Epithelial cell of esophagus (primary cell): Measurements from ENCODE around the gene TRAPPC1.
"Not testable (repeated sequence)": the region's sequence is repeated elsewhere in the genome, so short reads cannot be mapped to it uniquely, and the experiment has no call there.

Experiments used
- DNase-seq: peaks from one replicate; pipeline ENCODE4 v3.0.0; 2010; ENCODE audit warnings: low read depth
- H3K4me3 ChIP-seq: 2 replicates; pipeline ENCODE4 v1.5.1; 2011; ENCODE audit warnings: mild to moderate bottlenecking, low read length, control low read depth
- TF ChIP-seq, protein P1 (sequence below): IDR thresholded peaks from 2 replicates; pipeline ENCODE4 v1.5.1; 2011; ENCODE audit warnings: low read depth, mild to moderate bottlenecking, low read length, control low read depth, inconsistent platforms; ENCODE audit not compliant: insufficient read depth; ENCODE audit errors: missing control alignments

TRAPPC1 gene

DNA sequence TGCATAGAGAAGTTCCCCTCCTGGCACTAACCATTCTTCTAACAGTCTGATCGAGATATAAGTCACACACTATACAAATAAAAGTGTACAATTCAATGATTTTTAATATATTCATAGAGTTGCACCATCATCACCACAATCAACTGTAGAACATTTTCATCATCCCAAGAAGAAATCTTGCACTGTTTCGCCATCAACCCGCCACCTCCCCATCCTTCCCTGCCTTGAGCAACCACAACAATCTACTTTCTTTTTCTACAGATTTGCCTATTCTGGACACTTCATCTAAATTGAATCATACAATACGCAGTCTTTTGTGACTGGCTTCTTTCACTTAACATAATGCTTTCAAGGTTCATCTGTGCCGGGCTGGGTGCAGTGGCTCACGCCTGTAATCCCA, 37.7 kb upstream of the TRAPPC1 start:
- TF ChIP-seq, protein P1, sequence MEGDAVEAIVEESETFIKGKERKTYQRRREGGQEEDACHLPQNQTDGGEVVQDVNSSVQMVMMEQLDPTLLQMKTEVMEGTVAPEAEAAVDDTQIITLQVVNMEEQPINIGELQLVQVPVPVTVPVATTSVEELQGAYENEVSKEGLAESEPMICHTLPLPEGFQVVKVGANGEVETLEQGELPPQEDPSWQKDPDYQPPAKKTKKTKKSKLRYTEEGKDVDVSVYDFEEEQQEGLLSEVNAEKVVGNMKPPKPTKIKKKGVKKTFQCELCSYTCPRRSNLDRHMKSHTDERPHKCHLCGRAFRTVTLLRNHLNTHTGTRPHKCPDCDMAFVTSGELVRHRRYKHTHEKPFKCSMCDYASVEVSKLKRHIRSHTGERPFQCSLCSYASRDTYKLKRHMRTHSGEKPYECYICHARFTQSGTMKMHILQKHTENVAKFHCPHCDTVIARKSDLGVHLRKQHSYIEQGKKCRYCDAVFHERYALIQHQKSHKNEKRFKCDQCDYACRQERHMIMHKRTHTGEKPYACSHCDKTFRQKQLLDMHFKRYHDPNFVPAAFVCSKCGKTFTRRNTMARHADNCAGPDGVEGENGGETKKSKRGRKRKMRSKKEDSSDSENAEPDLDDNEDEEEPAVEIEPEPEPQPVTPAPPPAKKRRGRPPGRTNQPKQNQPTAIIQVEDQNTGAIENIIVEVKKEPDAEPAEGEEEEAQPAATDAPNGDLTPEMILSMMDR: no peak
- no peak for DNase-seq
- H3K4me3 ChIP-seq: no peak overlapping the region

DNA sequence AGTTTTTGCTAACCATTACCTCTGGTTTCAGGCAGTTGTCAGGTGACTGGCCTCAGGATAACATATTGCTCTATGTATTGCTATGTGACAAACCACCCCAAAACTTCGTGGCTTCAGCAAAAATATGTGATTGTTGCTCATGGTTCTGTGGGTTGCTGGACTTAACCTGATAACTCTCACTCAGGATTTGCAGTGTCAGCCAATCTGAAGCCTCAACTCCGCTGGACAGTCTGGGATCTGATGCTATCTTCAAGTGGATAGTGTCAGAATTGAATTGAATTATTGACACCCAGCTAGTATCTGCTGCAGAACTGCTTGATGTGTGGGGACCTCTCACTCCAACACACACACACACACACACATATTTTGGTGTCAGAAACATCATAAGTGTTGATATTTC, 36.0 kb upstream of the TRAPPC1 start:
- TF ChIP-seq, protein P1: no peak
- no peak overlapping the region for H3K4me3 ChIP-seq
- DNase-seq: no peak

DNA sequence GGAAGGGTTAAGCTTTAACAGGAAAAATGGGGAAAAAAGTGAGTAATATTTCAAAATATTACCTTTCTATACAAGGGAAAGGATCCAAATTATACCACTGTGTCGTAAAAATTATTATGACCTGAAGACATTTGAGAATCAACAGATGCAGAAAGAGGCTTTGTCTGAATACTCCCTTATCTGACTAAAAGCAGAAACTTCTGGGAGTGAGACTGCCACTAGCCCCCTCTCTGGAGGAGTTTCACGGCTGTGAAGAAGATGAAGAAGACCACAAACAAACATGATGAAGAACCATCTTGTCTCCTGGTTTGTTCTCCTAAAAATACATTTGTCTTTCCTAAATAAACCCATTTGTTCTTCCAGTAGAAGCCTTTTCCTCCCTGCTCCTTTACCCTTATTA, 29.7 kb upstream of the TRAPPC1 start:
- TF ChIP-seq, protein P1: no peak
- DNase-seq: no peak

DNA sequence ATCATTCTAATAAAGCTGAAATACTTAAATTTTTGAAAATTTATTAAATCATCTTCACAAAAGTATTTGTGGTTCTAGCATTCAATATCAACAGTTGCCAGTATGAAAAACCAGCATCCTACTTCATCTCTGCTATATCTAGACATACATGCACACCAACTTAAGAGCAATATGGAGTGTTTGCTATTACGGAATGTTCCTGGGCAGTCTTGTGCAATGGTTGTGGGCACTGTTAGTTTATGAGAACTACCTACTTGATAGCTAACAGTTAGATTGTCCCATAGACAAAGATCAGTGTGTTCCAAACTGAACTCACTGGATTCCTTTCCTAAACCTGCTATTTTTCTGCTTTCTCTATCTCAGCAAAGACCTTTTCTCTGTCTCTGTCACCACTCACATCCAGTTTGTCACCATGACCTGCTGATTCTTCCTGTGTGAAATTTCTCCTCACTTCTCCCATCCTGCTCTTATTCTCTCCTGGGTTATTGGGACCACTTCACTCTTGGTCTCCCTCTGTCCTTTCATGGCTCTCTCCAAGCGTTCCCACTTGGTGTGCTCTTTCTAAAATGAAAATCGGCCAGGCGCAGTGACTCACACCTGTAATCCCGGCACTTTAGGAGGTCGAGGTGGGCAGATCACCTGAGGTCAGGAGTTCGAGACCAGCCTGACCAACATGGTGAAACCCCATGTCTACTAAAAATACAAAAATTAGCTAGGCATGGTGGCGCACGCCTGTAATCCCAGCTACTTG, 27.9 kb upstream of the TRAPPC1 start:
- no peak overlapping the region for H3K4me3 ChIP-seq
- DNase-seq: no peak
- TF ChIP-seq, protein P1: no peak

More for the DNA sequence above, 29.7 kb upstream of the TRAPPC1 start:
- H3K4me3 ChIP-seq: no peak overlapping the region

DNA sequence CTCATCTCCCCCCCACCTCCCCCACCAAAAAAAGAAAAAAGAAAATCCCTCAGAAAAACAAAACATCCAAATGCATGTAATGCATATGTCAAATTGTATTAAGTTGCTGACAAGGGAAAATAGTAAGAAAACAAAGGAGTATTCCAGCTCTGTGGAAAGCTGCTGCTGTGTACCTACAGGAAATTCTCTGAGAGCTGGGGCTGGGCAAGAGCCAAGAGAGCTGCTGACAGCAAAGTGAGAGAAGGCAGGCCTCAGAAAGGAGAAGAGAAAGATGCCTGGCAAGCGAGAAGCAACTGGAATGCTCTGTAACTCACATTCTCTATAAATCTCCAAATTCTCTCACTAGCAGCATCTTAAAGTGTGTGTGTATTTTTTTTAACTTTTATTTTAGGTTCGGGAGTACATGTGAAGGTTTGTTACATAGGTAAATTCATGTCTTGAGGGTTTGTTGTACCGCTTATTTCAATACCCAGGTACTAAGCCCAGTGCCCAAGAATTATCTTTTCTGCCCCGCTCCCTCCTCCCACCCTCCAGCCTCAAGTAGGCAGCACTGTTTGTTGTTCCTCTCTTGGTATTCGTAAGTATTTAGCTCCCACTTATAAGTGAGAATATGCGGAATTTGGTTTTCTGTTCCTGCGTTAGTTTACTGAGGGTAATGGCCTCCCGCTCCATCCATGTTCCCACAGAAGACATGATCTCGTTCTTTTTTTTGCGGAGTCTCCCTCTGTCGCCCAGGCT, 24.7 kb upstream of the TRAPPC1 start:
- DNase-seq: no peak
- TF ChIP-seq, protein P1: no peak
- H3K4me3 ChIP-seq: no peak overlapping the region

DNA sequence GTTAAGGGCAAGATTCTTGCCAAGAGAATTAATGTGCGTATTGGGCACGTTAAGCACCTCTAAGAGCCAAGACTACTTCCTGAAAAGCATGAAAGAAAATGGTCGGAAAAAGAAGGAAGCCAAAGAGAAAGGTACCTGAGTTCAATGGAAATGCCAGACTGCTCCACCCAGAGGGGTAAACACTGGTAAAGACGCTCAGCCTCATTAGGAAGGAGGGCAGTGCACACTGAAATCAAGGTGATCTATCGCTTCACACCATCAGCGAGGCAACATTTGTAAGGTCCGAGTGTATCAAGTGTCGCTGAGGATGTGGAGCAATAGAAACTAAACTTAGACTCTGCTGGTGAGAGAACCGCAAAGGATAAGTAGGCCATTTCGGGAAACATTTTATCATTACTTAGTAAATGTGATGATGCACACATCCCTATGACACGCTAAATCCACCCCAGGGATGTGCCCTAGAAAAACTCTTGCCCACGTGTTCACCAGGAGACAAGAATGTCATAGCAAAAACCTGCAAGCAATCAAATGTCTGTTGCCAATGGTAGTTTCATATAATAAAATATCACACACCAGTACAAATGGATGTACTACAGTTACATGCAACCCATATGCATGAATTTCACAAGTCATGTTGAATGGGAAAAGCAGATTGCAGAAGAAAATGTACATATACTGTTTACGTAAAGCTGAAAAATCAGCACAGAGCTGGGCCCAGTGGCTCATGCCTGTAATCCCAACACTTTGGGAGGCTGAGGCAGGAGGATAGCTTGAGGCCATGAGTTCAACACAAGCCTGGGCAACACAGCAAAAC, 23.9 kb upstream of the TRAPPC1 start:
- DNase-seq: no peak
- H3K4me3 ChIP-seq: no peak overlapping the region
- TF ChIP-seq, protein P1: no peak

DNA sequence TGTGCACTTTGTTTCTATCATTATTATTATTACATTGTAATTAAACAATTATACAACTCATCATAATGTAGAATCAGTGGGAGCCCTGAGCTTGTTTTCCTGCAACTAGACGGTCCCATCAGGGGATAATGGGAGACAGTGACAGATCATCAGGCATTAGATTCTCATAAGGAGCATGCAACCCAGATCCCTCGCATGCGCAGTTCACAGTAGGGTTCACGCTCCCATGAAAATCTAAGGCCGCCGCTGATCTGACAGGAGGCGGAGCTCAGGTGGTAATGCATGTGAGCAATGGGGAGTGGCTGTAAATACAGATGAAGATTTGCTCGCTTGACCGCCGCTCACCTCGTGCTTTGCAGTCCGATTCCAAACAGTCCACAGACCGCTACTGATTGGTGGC, 21.5 kb upstream of the TRAPPC1 start:
- H3K4me3 ChIP-seq, DNase-seq: not testable (repeated sequence)
